Heart left ventricle (tissue), 16 donors: ENCODE results near the gene DNM3. TPM values are rescaled to one million over a fixed set of nuclear protein-coding genes. Genes with fewer than 3 reads are reported as not detected.
"Not testable (repeated sequence)": the region's sequence is repeated elsewhere in the genome, so short reads cannot be mapped to it uniquely, and the experiment has no call there.

ENCODE experiments used
- ATAC-seq, 4 donors: fragments of 200-7000 bp; cut with Tn5 transposase; one replicate each; pipeline ENCODE4 v1.9.1; 2020 to 2022; ENCODE audit warnings: moderate library complexity in 4 of 4, mild to moderate bottlenecking in 3 of 4, moderate number of reproducible peaks in 1 of 4
- DNase-seq, 5 donors: peaks; one replicate each; pipeline ENCODE4 v3.0.0-alpha.2; 2020
- H3K27ac ChIP-seq, 12 donors: fragments of 200-600 bp; sonication (generic) in 4 of 12; one replicate each; pipeline versions ENCODE4 v1.5.0 to v1.8.0; 2016 to 2022; ENCODE audit warnings: mild to moderate bottlenecking in 2 of 12
- H3K27me3 ChIP-seq, 9 donors: fragments of 200-600 bp; sonication (generic) in 2 of 9; one replicate each; pipeline versions ENCODE4 v1.5.1 to v1.8.0; 2016 to 2022; ENCODE audit warnings: mild to moderate bottlenecking in 3 of 9
- H3K36me3 ChIP-seq, 9 donors: fragments of 200-600 bp; sonication (generic) in 2 of 9; one replicate each; pipeline versions ENCODE4 v1.5.0 to v1.8.0; 2018 to 2022; ENCODE audit warnings: mild to moderate bottlenecking in 2 of 9
- H3K4me1 ChIP-seq, 12 donors: fragments of 200-600 bp; sonication (generic) in 4 of 12; one replicate each; pipeline versions ENCODE4 v1.5.0 to v1.8.0; 2016 to 2022; ENCODE audit warnings: mild to moderate bottlenecking in 3 of 12
- H3K4me3 ChIP-seq, 12 donors: fragments of 200-600 bp; sonication (generic) in 4 of 12; one replicate each; pipeline versions ENCODE4 v1.5.0 to v1.8.0; 2017 to 2022; ENCODE audit warnings: mild to moderate bottlenecking in 9 of 12, moderate library complexity in 4 of 12
- H3K9me3 ChIP-seq, 12 donors: fragments of 200-600 bp; sonication (generic) in 4 of 12; one replicate each; pipeline versions ENCODE4 v1.5.0 to v1.8.0; 2016 to 2022; ENCODE audit warnings: mild to moderate bottlenecking in 1 of 12
- CTCF ChIP-seq, 12 donors: fragments of 200-600 bp; sonication (generic) in 4 of 12; IDR thresholded peaks; one replicate each; pipeline versions ENCODE4 v1.5.0 to v1.8.0; 2018 to 2022; ENCODE audit warnings: antibody characterized with exemption in 12 of 12, mild to moderate bottlenecking in 5 of 12
- POLR2A ChIP-seq, 2 donors: fragments of 450-650 bp; IDR thresholded peaks; one replicate each; pipeline ENCODE4 v1.6.1; 2017; ENCODE audit warnings: antibody characterized with exemption in 2 of 2, mild to moderate bottlenecking in 2 of 2, moderate library complexity in 2 of 2
- WGBS, 4 donors: extraction: QIAGEN DNeasy Blood & Tissue Kit in 2 of 4; methylation state at CpG; one replicate each; pipeline versions ENCODE4 v1.1.5 to v1.1.7; 2013 to 2018; 5-methylcytosine and 5-hydroxymethylcytosine counted together
- intact Hi-C, 10 donors: fragments of 100-400 bp; cut with DNase I; formaldehyde crosslinking; loops; one replicate each; pipeline versions ENCODE4 v1.11.1 to v1.14.2; 2022
- polyA plus RNA-seq, 2 donors: library from polyadenylated mRNA; stranded (reverse); fragments of 200-250 nt; gene quantifications; one replicate each; pipeline ENCODE4 v1.2.3, GENCODE V29; 2013
- total RNA-seq, 9 donors: library from RNA; depleted of rRNA in 2 of 9; stranded (reverse); fragments of >200 nt in 2 of 9; fragmentation: NEBNext Ultra II Directional in 3 of 9; extraction: Animal tissue kit (Norgen Biotek cat#: 25700) in 3 of 9; gene quantifications; one replicate each; pipeline versions ENCODE4 v1.1.0 to v1.2.4, GENCODE V29; 2016 to 2023
- donor health status: ischemic (EF 13 %, LVEDD 7.1; RV severe dilation, severe dysfunction).
- donor health status: healthy with polysubstance abuse.
- donor health status: DM: no; HTN: yes; CAD: no.
- donor health status: DM: no; HTN: no; CAD: no.
- donor health status: ischemic (EF 25% LVEDD 6.9; RV normal size, moderate dysfunction).
- donor health status: ischemic (EF 25% LVEDD 5.7; RV mildly dilated, moderate dysfunction).
- donor health status: healthy.
- donor health status: DM: yes; HTN: yes; CAD: no.
- donor health status: ischemic (EF 35%, LVEDD 5.7; RV mildly dilated, moderate dysfunction).
- donor health status: nonischemic (EF 11% LVEDD 7.7; RV severe dilation, severe dysfunction).
- donor health status: DM: yes; HTN: yes; CAD: no.
- donor health status: PGD.
- donor health status: ischemic (EF 29% LVEDD 5.4; RV normal size, mild dysfunction).
- donor health status: nonischemic (EF 23%, LVEDD 6.1; RV moderate dilation, normal function).

Gene DNM3
- total and polyA plus RNA-seq, 11 donors = 0.44 to 3.9 (median 1.9) TPM

- DNase-seq (no peak), ATAC-seq (no peak)
- H3K27ac ChIP-seq = peak overlapping the region in 1 of 12 donors; percentile 14
- no peak overlapping the region for H3K4me3 ChIP-seq
- 70 to 77% (median 72%) methylated on average over 3 of the region's 3 CpGs for WGBS, 4 donors
- H3K4me1 ChIP-seq = no peaks in the 10 kb centered on the region
- H3K36me3 ChIP-seq = peaks cover 0 to 4% (median 0%) of the 10 kb centered on the region in 9 donors
- H3K27me3 ChIP-seq = no peaks in the 10 kb centered on the region
- intact Hi-C loops = loop anchor here in 1 of 10 donors (5.0 kb wide), 1 partner anchor 43 kb away; no protein-coding TSS in a partner anchor
- TF ChIP-seq POLR2A (IDR thresholded peaks at IDR 0.05) (no peak), CTCF (IDR thresholded peaks at IDR 0.05) (no peak)
- no peaks in the 10 kb centered on the region for H3K9me3 ChIP-seq
Measured at GRCh38 chr1:172069534-172069933, 228.2 kb downstream of the DNM3 start.

- peak overlapping the region in 1 of 12 donors; percentile 14 for H3K27ac ChIP-seq
- TF ChIP-seq CTCF (IDR thresholded peaks at IDR 0.05) (no peak), POLR2A (IDR thresholded peaks at IDR 0.05) (no peak)
- no peak for ATAC-seq
- H3K4me3 ChIP-seq = no peak overlapping the region
- intact Hi-C loops = no loop called here
- H3K9me3 ChIP-seq = no peaks in the 10 kb centered on the region
- DNase-seq = no peak
- H3K27me3 ChIP-seq = no peaks in the 10 kb centered on the region
- H3K4me1 ChIP-seq = no peaks in the 10 kb centered on the region
- peaks cover 0 to 4% (median 0%) of the 10 kb centered on the region in 9 donors for H3K36me3 ChIP-seq
Measured at GRCh38 chr1:172070055-172070454, 228.8 kb downstream of the DNM3 start.

- Histone ChIP-seq H3K4me1 (no peaks in the 10 kb centered on the region), H3K27ac (peak overlapping the region in 1 of 12 donors; percentile 19), H3K27me3 (no peaks in the 10 kb centered on the region), H3K9me3 (no peaks in the 10 kb centered on the region), H3K36me3 (peaks cover 0 to 4% (median 0%) of the 10 kb centered on the region in 9 donors), H3K4me3 (no peak overlapping the region)
- WGBS, 4 donors = 71 to 82% (median 72%) methylated on average over 2 of the region's 2 CpGs
- no peak for DNase-seq
- ATAC-seq = no peak
- TF ChIP-seq CTCF (IDR thresholded peaks at IDR 0.05) (no peak), POLR2A (IDR thresholded peaks at IDR 0.05) (no peak)
- intact Hi-C loops = no loop called here
Measured at GRCh38 chr1:172071746-172072145, 230.4 kb downstream of the DNM3 start.

GRCh38 chr1:172079859-172080258 is 238.6 kb downstream of the DNM3 start:
- H3K27me3 ChIP-seq, H3K4me3 ChIP-seq, H3K9me3 ChIP-seq, H3K27ac ChIP-seq, ATAC-seq, H3K36me3 ChIP-seq, intact Hi-C loops, H3K4me1 ChIP-seq, DNase-seq: not testable (repeated sequence)
- WGBS, 4 donors = 93 to 100% (median 95%) methylated on average over 3 to 4 of the region's 4 CpGs

GRCh38 chr1:172083191-172083590 is 241.9 kb downstream of the DNM3 start:
- H3K27me3 ChIP-seq = no peaks in the 10 kb centered on the region
- H3K4me1 ChIP-seq = no peaks in the 10 kb centered on the region
- H3K4me3 ChIP-seq = no peak overlapping the region
- WGBS, 4 donors = 91 to 97% (median 96%) methylated on average over 1 of the region's 1 CpG
- ATAC-seq (no peak), DNase-seq (no peak)
- peaks cover 0 to 5% (median 0%) of the 10 kb centered on the region in 9 donors for H3K36me3 ChIP-seq
- no peaks in the 10 kb centered on the region for H3K9me3 ChIP-seq
- intact Hi-C loops = no loop called here
- TF ChIP-seq POLR2A (IDR thresholded peaks at IDR 0.05) (no peak), CTCF (IDR thresholded peaks at IDR 0.05) (no peak)
- H3K27ac ChIP-seq = no peak overlapping the region
